Measurements from ENCODE around the gene TMEM178B.

TMEM178B gene

GRCh38 chr7:141525973-141526514, 452.2 kb downstream of the TMEM178B start:
- Histone ChIP-seq H3K4me1 (ENCODE audit: low read depth, poor library complexity, severe bottlenecking) (peaks cover 38% of the 10 kb centered on the region), H3K4me3 (IDR thresholded peaks at IDR 0.05; ENCODE audit: insufficient read depth, low read depth, low read length) (no peak overlapping the region), H3K4me2 (no peak overlapping the region), H2AFZ (ENCODE audit: low read depth) (no peak overlapping the region), H3K27ac (no peak overlapping the region), H3K79me2 (ENCODE audit: insufficient read depth, low read depth) (no peaks in the 10 kb centered on the region), H4K20me1 (ENCODE audit: insufficient read depth) (no peaks in the 10 kb centered on the region), H3K27me3 (ENCODE audit: insufficient read depth, low read depth) (no peaks in the 10 kb centered on the region), H3K9ac (no peak overlapping the region), H3K36me3 (ENCODE audit: insufficient read depth) (no peaks in the 10 kb centered on the region)
- no peak for TF ChIP-seq CTCF (conservative IDR thresholded peaks at IDR 0.05; ENCODE audit: low read depth, low read length)

- no peaks in the 10 kb centered on the region for H4K20me1 ChIP-seq (ENCODE audit: insufficient read depth)
- H3K36me3 ChIP-seq (ENCODE audit: insufficient read depth) = no peaks in the 10 kb centered on the region
- no peaks in the 10 kb centered on the region for H3K79me2 ChIP-seq (ENCODE audit: insufficient read depth, low read depth)
- no peak overlapping the region for H2AFZ ChIP-seq (ENCODE audit: low read depth)
- no peak for TF ChIP-seq CTCF (conservative IDR thresholded peaks at IDR 0.05; ENCODE audit: low read depth, low read length)
- H3K4me2 ChIP-seq = no peak overlapping the region
- no peak overlapping the region for H3K9ac ChIP-seq
- no peak overlapping the region for H3K4me3 ChIP-seq (IDR thresholded peaks at IDR 0.05; ENCODE audit: insufficient read depth, low read depth, low read length)
- H3K4me1 ChIP-seq (ENCODE audit: low read depth, poor library complexity, severe bottlenecking) = peaks cover 27% of the 10 kb centered on the region
- H3K27me3 ChIP-seq (ENCODE audit: insufficient read depth, low read depth) = no peaks in the 10 kb centered on the region
- H3K27ac ChIP-seq = no peak overlapping the region
Observed at GRCh38 chr7:141527076-141527475, 453.2 kb downstream of the TMEM178B start.

- H3K9ac ChIP-seq = no peak overlapping the region
- no peak overlapping the region for H3K4me3 ChIP-seq (IDR thresholded peaks at IDR 0.05; ENCODE audit: insufficient read depth, low read depth, low read length)
- TF ChIP-seq CTCF (conservative IDR thresholded peaks at IDR 0.05; ENCODE audit: low read depth, low read length) = no peak
- H3K27ac ChIP-seq = no peak overlapping the region
- H3K27me3 ChIP-seq (ENCODE audit: insufficient read depth, low read depth) = no peaks in the 10 kb centered on the region
- no peaks in the 10 kb centered on the region for H3K79me2 ChIP-seq (ENCODE audit: insufficient read depth, low read depth)
- H4K20me1 ChIP-seq (ENCODE audit: insufficient read depth) = no peaks in the 10 kb centered on the region
- H3K4me2 ChIP-seq = no peak overlapping the region
- H3K4me1 ChIP-seq (ENCODE audit: low read depth, poor library complexity, severe bottlenecking) = peaks cover 18% of the 10 kb centered on the region
- no peaks in the 10 kb centered on the region for H3K36me3 ChIP-seq (ENCODE audit: insufficient read depth)
- H2AFZ ChIP-seq (ENCODE audit: low read depth) = no peak overlapping the region
Observed at GRCh38 chr7:141528399-141528798, 454.5 kb downstream of the TMEM178B start.
